Measurements from ENCODE around the gene DIAPH3. TPM values are rescaled to one million over a fixed set of nuclear protein-coding genes. Genes with fewer than 3 reads are reported as not detected.

Gene DIAPH3
- total RNA-seq, 4 donors from 2014 or later, result 0.27 to 3.9 (median 2.1) TPM

GRCh38 chr13:60162096-60162495 lies 1.6 kb downstream of the DIAPH3 start:
- H3K4me3 ChIP-seq (ENCODE audit: low read depth, poor library complexity, severe bottlenecking), result no peak overlapping the region
- DNase-seq (ENCODE audit: low spot score in 2 of 2), result no peak
- intact Hi-C loops (cut with DNase I; ENCODE audit: low total_unique reads), result no loop called here
- TF ChIP-seq CTCF (IDR thresholded peaks at IDR 0.05) (no peak), POLR2A (IDR thresholded peaks at IDR 0.05) (no peak)

GRCh38 chr13:60158321-60158801 lies 5.4 kb downstream of the DIAPH3 start:
- TF ChIP-seq CTCF (IDR thresholded peaks at IDR 0.05) (no peak), POLR2A (IDR thresholded peaks at IDR 0.05) (no peak)
- intact Hi-C loops (cut with DNase I; ENCODE audit: low total_unique reads), result no loop called here
- H3K4me3 ChIP-seq (ENCODE audit: low read depth, poor library complexity, severe bottlenecking), result no peak overlapping the region
- DNase-seq (ENCODE audit: low spot score in 2 of 2), result no peak

- TF ChIP-seq CTCF (IDR thresholded peaks at IDR 0.05), result no peak
- TF ChIP-seq POLR2A (IDR thresholded peaks at IDR 0.05), result no peak
- intact Hi-C loops (cut with DNase I; ENCODE audit: low total_unique reads), result no loop called here
- no peak overlapping the region for H3K4me3 ChIP-seq (ENCODE audit: low read depth, poor library complexity, severe bottlenecking)
- no peak for DNase-seq (ENCODE audit: low spot score in 2 of 2)
Measured at GRCh38 chr13:60155978-60156377, 7.8 kb downstream of the DIAPH3 start.

- TF ChIP-seq POLR2A (IDR thresholded peaks at IDR 0.05), result no peak
- no peak for TF ChIP-seq CTCF (IDR thresholded peaks at IDR 0.05)
- intact Hi-C loops (cut with DNase I; ENCODE audit: low total_unique reads), result no loop called here
- DNase-seq (ENCODE audit: low spot score in 2 of 2), result no peak
- no peak overlapping the region for H3K4me3 ChIP-seq (ENCODE audit: low read depth, poor library complexity, severe bottlenecking)
Measured at GRCh38 chr13:60152904-60153303, 10.8 kb downstream of the DIAPH3 start.

- H3K4me3 ChIP-seq (ENCODE audit: low read depth, poor library complexity, severe bottlenecking), result no peak overlapping the region
- TF ChIP-seq POLR2A (IDR thresholded peaks at IDR 0.05) (no peak), CTCF (IDR thresholded peaks at IDR 0.05) (no peak)
- no peak for DNase-seq (ENCODE audit: low spot score in 2 of 2)
- intact Hi-C loops (cut with DNase I; ENCODE audit: low total_unique reads), result no loop called here
Measured at GRCh38 chr13:60152114-60152513, 11.6 kb downstream of the DIAPH3 start.

- TF ChIP-seq POLR2A (IDR thresholded peaks at IDR 0.05) (no peak), CTCF (IDR thresholded peaks at IDR 0.05) (no peak)
- H3K4me3 ChIP-seq (ENCODE audit: low read depth, poor library complexity, severe bottlenecking), result no peak overlapping the region
- 80 to 81% methylated on average over 2 of the region's 2 CpGs for WGBS, 2 donors
- DNase-seq (ENCODE audit: low spot score in 2 of 2), result no peak
- intact Hi-C loops (cut with DNase I; ENCODE audit: low total_unique reads), result no loop called here
Measured at GRCh38 chr13:60150538-60150937, 13.2 kb downstream of the DIAPH3 start.

All from lower leg skin (tissue), 4 donors.